HepG2 (cell line): Measurements from ENCODE around the gene GPC6. TPM values are rescaled to one million over a fixed set of nuclear protein-coding genes. Genes with fewer than 3 reads are reported as not detected.

ENCODE experiments used
- ATAC-seq: fragments of 200-7000 bp; cut with Tn5 transposase; 3 replicates; pipeline ENCODE4 v1.9.1; 2020; ENCODE audit warnings: mild to moderate bottlenecking, moderate library complexity
- BruUV-seq: library from RNA; stranded (reverse); fragments of 400-500 nt; replicated peaks from 2 replicates; lab custom pipeline; 2021; lab: Mats Ljungman, UMichigan
- CTCF ChIA-PET: fragments of 300-600 bp; formaldehyde crosslinking; extraction: SDS; loops from one replicate; lab custom pipeline; 2021; ENCODE audit warnings: low total read pairs, inconsistent platforms, low intra/inter-chr PET ratio; lab: Yijun Ruan, JAX
- POLR2A ChIA-PET: fragments of 350-600 bp; sonication (Branson Sonifier 250); formaldehyde crosslinking; loops from one replicate; lab custom pipeline; 2020; ENCODE audit warnings: antibody characterized with exemption, inconsistent platforms; lab: Yijun Ruan, JAX
- DNase-seq: peaks from one replicate; pipeline ENCODE4 v3.0.0-alpha.2; 2015; ENCODE audit warnings: low spot score
- FAIRE-seq: peaks from 3 replicates; lab custom pipeline; 2011; peaks lifted over from hg19 to GRCh38; lab: Jason Lieb, UNC
- H2AFZ ChIP-seq: one replicate; pipeline ENCODE4 v1.6.1; 2011; ENCODE audit warnings: low read length, inconsistent platforms
- H3K27ac ChIP-seq: fragments of 300-600 bp; 3 replicates; pipeline ENCODE4 v1.8.0; 2011; ENCODE audit warnings: mixed run types, mild to moderate bottlenecking, mixed read lengths, low read length, inconsistent platforms; ENCODE audit not compliant: insufficient read depth; ENCODE audit errors: extremely low read length
- H3K27me3 ChIP-seq, 2 experiments: fragments of 200-600 bp in 1 of 2; 2 replicates in 1 of 2; 3 replicates in 1 of 2; pipeline versions ENCODE4 v1.6.0 to v1.8.0; 2011; ENCODE audit warnings: low read length in 2 of 2, mild to moderate bottlenecking in 2 of 2, moderate library complexity in 2 of 2, inconsistent platforms in 1 of 2; ENCODE audit not compliant: insufficient read depth in 2 of 2, control insufficient read depth in 1 of 2
- H3K36me3 ChIP-seq, 2 experiments: fragments of 200-600 bp in 1 of 2; replicated peaks in 1 of 2; 2 replicates in 1 of 2; 3 replicates in 1 of 2; pipeline versions ENCODE4 v1.5.1 to v1.8.0; 2011; ENCODE audit warnings: low read length in 2 of 2, inconsistent platforms in 1 of 2; ENCODE audit not compliant: insufficient read depth in 2 of 2, control insufficient read depth in 1 of 2
- H3K4me1 ChIP-seq: 2 replicates; pipeline ENCODE4 v1.5.1; 2012; ENCODE audit warnings: low read length, inconsistent platforms; ENCODE audit not compliant: insufficient read depth
- H3K4me2 ChIP-seq: 2 replicates; pipeline ENCODE4 v1.6.0; 2011; ENCODE audit warnings: low read depth, low read length, inconsistent platforms
- H3K4me3 ChIP-seq, 3 experiments: fragments of 200-600 bp in 1 of 3; sonication (generic), shearing (Covaris generic) in 1 of 3; replicated peaks in 1 of 3; 2 replicates each; pipeline ENCODE4 v1.5.1; 2011 to 2016; ENCODE audit warnings: low read length in 3 of 3, inconsistent platforms in 2 of 3, low read depth in 2 of 3, mild to moderate bottlenecking in 2 of 3, control low read depth in 1 of 3, mixed read lengths in 1 of 3; ENCODE audit not compliant: insufficient read depth in 1 of 3
- H3K79me2 ChIP-seq: one replicate; pipeline ENCODE4 v1.6.1; 2011; ENCODE audit warnings: low read length, inconsistent platforms; ENCODE audit not compliant: insufficient read depth
- H3K9ac ChIP-seq: 2 replicates; pipeline ENCODE4 v1.6.0; 2011; ENCODE audit warnings: mild to moderate bottlenecking, low read depth, low read length, inconsistent platforms; ENCODE audit not compliant: insufficient read depth
- H3K9me3 ChIP-seq: 2 replicates; pipeline ENCODE4 v1.5.1; 2012; ENCODE audit warnings: mild to moderate bottlenecking, low read length
- H4K20me1 ChIP-seq: 2 replicates; pipeline ENCODE4 v1.6.0; 2011; ENCODE audit warnings: inconsistent platforms, mild to moderate bottlenecking, low read length, moderate library complexity; ENCODE audit not compliant: insufficient read depth
- ARID5B ChIP-seq: IDR thresholded peaks from 2 replicates; pipeline ENCODE4 v1.4.0; 2020; ENCODE audit warnings: mild to moderate bottlenecking, missing genetic modification reagents
- FOSL1 ChIP-seq: sonication (generic); formaldehyde crosslinking; IDR thresholded peaks from 2 replicates; pipeline ENCODE4 v1.9.0; 2021; ENCODE audit warnings: missing genetic modification reagents, borderline replicate concordance
- FOSL2 ChIP-seq: sonication (generic); formaldehyde crosslinking; IDR thresholded peaks from 2 replicates; pipeline ENCODE4 v1.4.0; 2020; ENCODE audit warnings: missing genetic modification reagents
- HOMEZ ChIP-seq: IDR thresholded peaks from 2 replicates; pipeline ENCODE4 v1.6.1; 2016; ENCODE audit warnings: low read depth
- MLX ChIP-seq: IDR thresholded peaks from 2 replicates; pipeline ENCODE4 v1.6.1; 2016
- PRDM10 ChIP-seq: sonication (generic); formaldehyde crosslinking; IDR thresholded peaks from 2 replicates; pipeline ENCODE4 v1.4.0; 2020; ENCODE audit warnings: low read depth, missing genetic modification reagents
- RFXANK ChIP-seq: IDR thresholded peaks from 2 replicates; pipeline ENCODE4 v1.6.1; 2016
- SAP130 ChIP-seq: IDR thresholded peaks from 2 replicates; pipeline ENCODE4 v1.6.1; 2016; ENCODE audit warnings: low read depth
- ZBTB43 ChIP-seq: sonication (generic); formaldehyde crosslinking; conservative IDR thresholded peaks from 2 replicates; pipeline ENCODE4 v1.4.0; 2020; ENCODE audit warnings: missing genetic modification reagents
- ZNF33B ChIP-seq: sonication (generic); formaldehyde crosslinking; IDR thresholded peaks from 2 replicates; pipeline ENCODE4 v1.5.1; 2020; ENCODE audit warnings: mild to moderate bottlenecking, missing genetic modification reagents
- WGBS: methylation state at CpG from one replicate; pipeline ENCODE4 v1.1.6; 2017; ENCODE audit warnings: low lambda C conversion rate; 5-methylcytosine and 5-hydroxymethylcytosine counted together
- in situ Hi-C: cut with HindIII; loops from 2 replicates; pipeline ENCODE4 v1.10.0; 2017; ENCODE audit warnings: low pct_unique_long_range_greater_than_20kb; ENCODE audit not compliant: extremely low pct_ligation_motif_present
- intact Hi-C: fragments of 100-400 bp; cut with micrococcal nuclease; formaldehyde crosslinking; loops from one replicate; pipeline ENCODE4 v1.10.0; 2022; ENCODE audit not compliant: unreplicated experiment
- polyA plus RNA-seq, 8 experiments: library from polyadenylated mRNA; depleted of rRNA in 3 of 8; stranded (reverse) in 7 of 8; unstranded in 1 of 8; fragments of >200 nt; fragmentation: Illumina TruSeq in 4 of 8; extraction: Trizol in 4 of 8; gene quantifications; 2 replicates each; pipeline versions ENCODE4 v1.2.1 to v1.2.3, GENCODE V29; 2011 to 2016; ENCODE audit warnings: low read depth in 4 of 8, missing spikeins in 1 of 8, mixed read lengths in 1 of 8; ENCODE audit not compliant: insufficient read depth in 1 of 8
- total RNA-seq, 5 experiments: library from RNA; depleted of rRNA; stranded (reverse); fragments of >200 nt; fragmentation: Illumina TruSeq; extraction: Trizol; gene quantifications; 2 replicates each; pipeline ENCODE4 v1.2.3, GENCODE V29; 2016; ENCODE audit warnings: low read depth in 1 of 5

GPC6 gene
- total and polyA plus RNA-seq, 2 of the 13 experiments (the other 11 are each of a cell fraction or from before 2014, with no cell fraction given) = 24.5 to 33.9 TPM

GRCh38 chr13:93775507-93776108, 549.0 kb downstream of the GPC6 start (continued):
- no peak for TF ChIP-seq MLX
- peak; percentile 20; the same call in 1 of the 2 replicates for TF ChIP-seq ARID5B (CRISPR knock-in tag)
- TF ChIP-seq SAP130 = peak; percentile 11; the same call in 1 of the 2 replicates
- TF ChIP-seq HOMEZ (CRISPR knock-in tag) = peak; percentile 74; the same call in 1 of the 2 replicates

GRCh38 chr13:93776936-93777335, 550.3 kb downstream of the GPC6 start:
- 98% methylated on average over 5 of the region's 5 CpGs for WGBS
- H3K4me3 ChIP-seq = no peak overlapping the region
- FAIRE-seq (no peak), DNase-seq (no peak), ATAC-seq (no peak)
- no peaks in the 10 kb centered on the region for H3K79me2 ChIP-seq
- H4K20me1 ChIP-seq = no peaks in the 10 kb centered on the region
- in situ Hi-C loops = no loop called here
- H3K9ac ChIP-seq = no peak overlapping the region
- BruUV-seq = no TSS peak
- H3K27ac ChIP-seq = no peak overlapping the region
- ChIA-PET CTCF (no interaction called here), POLR2A (interaction anchor here (0.9 kb wide), 1 partner anchor 9 kb away, joined by 3 read pairs; no protein-coding TSS in a partner anchor)
- intact Hi-C loops = no loop called here
- H2AFZ ChIP-seq = no peak overlapping the region
- H3K4me2 ChIP-seq = no peak overlapping the region
- no peaks in the 10 kb centered on the region for H3K27me3 ChIP-seq
- H3K9me3 ChIP-seq = no peaks in the 10 kb centered on the region
- H3K4me1 ChIP-seq = peaks cover 14% of the 10 kb centered on the region
- H3K36me3 ChIP-seq = no peaks in the 10 kb centered on the region
- TF ChIP-seq ZBTB43 (CRISPR knock-in tag) (no peak), PRDM10 (no peak), FOSL2 (CRISPR knock-in tag) (no peak), RFXANK (no peak), ZNF33B (CRISPR knock-in tag) (no peak), FOSL1 (no peak)
